ENCODE measurements around the gene LRGUK. TPM values are rescaled to one million over a fixed set of nuclear protein-coding genes. Genes with fewer than 3 reads are reported as not detected.

LRGUK gene
- total and polyA plus RNA-seq, 10 donors, result 0.26 to 1.8 (median 1.2) TPM; not detected in 1

GRCh38 chr7:134312717-134313116 is 185.6 kb downstream of the LRGUK start:
- intact Hi-C loops (cut with DNase I; ENCODE audit: low total_unique reads), result no loop called here
- Histone ChIP-seq H3K27me3 (replicated peaks in 1 of 7) (no peaks in the 10 kb centered on the region), H3K4me1 (peaks cover 4 to 33% (median 16%) of the 10 kb centered on the region in 6 donors), H3K27ac (no peak overlapping the region), H3K4me3 (no peak overlapping the region), H3K36me3 (peaks cover 0 to 17% (median 2%) of the 10 kb centered on the region in 6 donors), H3K9me3 (no peaks in the 10 kb centered on the region)
- DNase-seq, result no peak
- WGBS, 5 donors, result 80 to 91% (median 87%) methylated on average over 6 of the region's 6 CpGs
- no peak for TF ChIP-seq POLR2A (IDR thresholded peaks at IDR 0.05)

- no peak for TF ChIP-seq POLR2A (IDR thresholded peaks at IDR 0.05)
- no peak for TF ChIP-seq CTCF (IDR thresholded peaks at IDR 0.05 in 8 of 11, conservative IDR thresholded peaks at IDR 0.05 in 3 of 11)
- no peak for TF ChIP-seq POLR2AphosphoS5 (IDR thresholded peaks at IDR 0.05)
- WGBS, 5 donors, result 86 to 98% (median 92%) methylated on average over 1 of the region's 1 CpG
- Histone ChIP-seq H3K9me3 (no peaks in the 10 kb centered on the region), H3K27me3 (replicated peaks in 1 of 7) (no peaks in the 10 kb centered on the region), H3K27ac (no peak overlapping the region), H3K4me1 (peaks cover 4 to 33% (median 16%) of the 10 kb centered on the region in 6 donors), H3K4me3 (no peak overlapping the region), H3K36me3 (peaks cover 0 to 9% (median 0%) of the 10 kb centered on the region in 6 donors)
- no peak for DNase-seq
- intact Hi-C loops (cut with DNase I; ENCODE audit: low total_unique reads), result no loop called here
Observed at GRCh38 chr7:134313543-134313942, 186.4 kb downstream of the LRGUK start.

Other genes starting within 250 kb of the LRGUK start
- gene SLC35B4, start 189.6 kb downstream of the LRGUK start, total RNA-seq, result 10 to 100 TPM; 10.8 to 19.0 (median 15.0) TPM
- 1 to 10 TPM; 3.4 to 4.8 (median 4.0) TPM for gene SLC35B4, start 189.6 kb downstream of the LRGUK start, polyA plus RNA-seq

Data from spleen (tissue), 11 donors.